Measurements from ENCODE around the gene PAX8.

DNA sequence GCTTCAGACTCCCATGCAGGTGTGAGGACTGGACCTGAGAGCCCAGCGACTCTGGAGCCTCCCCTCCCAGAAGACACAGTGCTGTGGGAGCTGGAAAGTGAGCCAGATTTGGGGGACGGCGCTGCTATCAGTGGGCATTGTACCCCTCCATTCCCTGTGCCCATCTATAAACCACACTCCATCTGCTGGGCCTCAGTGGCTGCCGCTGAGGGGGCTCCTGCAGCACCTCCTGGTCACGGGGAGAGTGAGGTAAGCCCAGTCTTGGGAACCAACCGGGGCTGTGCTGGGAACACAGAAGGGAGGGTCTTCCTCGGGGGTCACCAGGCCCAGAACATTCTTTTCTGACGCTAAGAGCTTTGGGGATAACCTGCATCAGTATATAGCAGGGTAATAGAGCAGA, 95.5 kb downstream of the PAX8 start:
- TF ChIP-seq, protein P1, sequence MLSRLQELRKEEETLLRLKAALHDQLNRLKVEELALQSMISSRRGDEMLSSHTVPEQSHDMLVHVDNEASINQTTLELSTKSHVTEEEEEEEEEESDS (CRISPR knock-in tag; IDR thresholded peaks at IDR 0.05; ENCODE audit: borderline replicate concordance): no peak
- TF ChIP-seq GPN1 (CRISPR knock-in tag; IDR thresholded peaks at IDR 0.05; ENCODE audit: borderline replicate concordance): no peak
- no peak for TF ChIP-seq SP2 (CRISPR knock-in tag; IDR thresholded peaks at IDR 0.05)
- TF ChIP-seq CTCF (CRISPR knock-in tag; IDR thresholded peaks at IDR 0.05): no peak
- TF ChIP-seq ZNF230 (CRISPR knock-in tag; IDR thresholded peaks at IDR 0.05): no peak
- TF ChIP-seq, protein P2, sequence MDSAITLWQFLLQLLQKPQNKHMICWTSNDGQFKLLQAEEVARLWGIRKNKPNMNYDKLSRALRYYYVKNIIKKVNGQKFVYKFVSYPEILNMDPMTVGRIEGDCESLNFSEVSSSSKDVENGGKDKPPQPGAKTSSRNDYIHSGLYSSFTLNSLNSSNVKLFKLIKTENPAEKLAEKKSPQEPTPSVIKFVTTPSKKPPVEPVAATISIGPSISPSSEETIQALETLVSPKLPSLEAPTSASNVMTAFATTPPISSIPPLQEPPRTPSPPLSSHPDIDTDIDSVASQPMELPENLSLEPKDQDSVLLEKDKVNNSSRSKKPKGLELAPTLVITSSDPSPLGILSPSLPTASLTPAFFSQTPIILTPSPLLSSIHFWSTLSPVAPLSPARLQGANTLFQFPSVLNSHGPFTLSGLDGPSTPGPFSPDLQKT (CRISPR knock-in tag; IDR thresholded peaks at IDR 0.05; ENCODE audit: borderline replicate concordance): no peak
- TF ChIP-seq, protein P3, sequence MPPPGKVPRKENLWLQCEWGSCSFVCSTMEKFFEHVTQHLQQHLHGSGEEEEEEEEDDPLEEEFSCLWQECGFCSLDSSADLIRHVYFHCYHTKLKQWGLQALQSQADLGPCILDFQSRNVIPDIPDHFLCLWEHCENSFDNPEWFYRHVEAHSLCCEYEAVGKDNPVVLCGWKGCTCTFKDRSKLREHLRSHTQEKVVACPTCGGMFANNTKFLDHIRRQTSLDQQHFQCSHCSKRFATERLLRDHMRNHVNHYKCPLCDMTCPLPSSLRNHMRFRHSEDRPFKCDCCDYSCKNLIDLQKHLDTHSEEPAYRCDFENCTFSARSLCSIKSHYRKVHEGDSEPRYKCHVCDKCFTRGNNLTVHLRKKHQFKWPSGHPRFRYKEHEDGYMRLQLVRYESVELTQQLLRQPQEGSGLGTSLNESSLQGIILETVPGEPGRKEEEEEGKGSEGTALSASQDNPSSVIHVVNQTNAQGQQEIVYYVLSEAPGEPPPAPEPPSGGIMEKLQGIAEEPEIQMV (CRISPR knock-in tag; IDR thresholded peaks at IDR 0.05; ENCODE audit: low read depth): no peak
- no peak for TF ChIP-seq ZNF383 (CRISPR knock-in tag; IDR thresholded peaks at IDR 0.05; ENCODE audit: borderline replicate concordance)
- TF ChIP-seq EED (CRISPR knock-in tag; IDR thresholded peaks at IDR 0.05): no peak
- no peak for TF ChIP-seq POLR2AphosphoS5 (IDR thresholded peaks at IDR 0.05; ENCODE audit: low read depth, low read length)
